RWPE2 (cell line): ENCODE results near the gene GAB2.

Experiments used
- ATAC-seq: fragments of 200-7000 bp; cut with Tn5 transposase; 3 replicates; pipeline ENCODE4 v1.9.1; 2021; ENCODE audit warnings: low read depth
- DNase-seq: peaks from one replicate; pipeline ENCODE4 v3.0.0-alpha.2; 2020; ENCODE audit warnings: low spot score
- H3K27ac ChIP-seq: fragments of 450-650 bp; 2 replicates; pipeline ENCODE4 v1.5.1; 2017; ENCODE audit warnings: mild to moderate bottlenecking; ENCODE audit not compliant: poor library complexity, severe bottlenecking
- H3K27me3 ChIP-seq: fragments of 250-450 bp; sonication (Bioruptor Pico); 2 replicates; pipeline ENCODE4 v1.5.1; 2021; ENCODE audit warnings: mild to moderate bottlenecking, moderate library complexity; ENCODE audit not compliant: insufficient read depth, poor library complexity, severe bottlenecking
- H3K36me3 ChIP-seq: fragments of 250-450 bp; sonication (Bioruptor Pico); 2 replicates; pipeline ENCODE4 v1.5.1; 2020; ENCODE audit warnings: low read depth, mild to moderate bottlenecking, moderate library complexity
- H3K4me1 ChIP-seq: fragments of 250-450 bp; sonication (Bioruptor Pico); 2 replicates; pipeline ENCODE4 v1.5.1; 2021; ENCODE audit warnings: mild to moderate bottlenecking, moderate library complexity; ENCODE audit not compliant: insufficient read depth, poor library complexity, severe bottlenecking
- H3K4me3 ChIP-seq: fragments of 250-450 bp; sonication (Bioruptor Pico); 2 replicates; pipeline ENCODE4 v1.5.1; 2021; ENCODE audit warnings: mild to moderate bottlenecking, moderate library complexity; ENCODE audit not compliant: severe bottlenecking
- H3K9me3 ChIP-seq: fragments of 250-450 bp; sonication (Bioruptor Pico); 2 replicates; pipeline ENCODE4 v1.5.1; 2021; ENCODE audit warnings: mild to moderate bottlenecking, moderate library complexity; ENCODE audit not compliant: severe bottlenecking
- TF ChIP-seq, protein P1 (sequence below): fragments of 450-650 bp; IDR thresholded peaks from one replicate; pipeline ENCODE4 v1.5.1; 2017; ENCODE audit warnings: mild to moderate bottlenecking, moderate library complexity; ENCODE audit not compliant: poor library complexity, severe bottlenecking

The GAB2 gene

DNA sequence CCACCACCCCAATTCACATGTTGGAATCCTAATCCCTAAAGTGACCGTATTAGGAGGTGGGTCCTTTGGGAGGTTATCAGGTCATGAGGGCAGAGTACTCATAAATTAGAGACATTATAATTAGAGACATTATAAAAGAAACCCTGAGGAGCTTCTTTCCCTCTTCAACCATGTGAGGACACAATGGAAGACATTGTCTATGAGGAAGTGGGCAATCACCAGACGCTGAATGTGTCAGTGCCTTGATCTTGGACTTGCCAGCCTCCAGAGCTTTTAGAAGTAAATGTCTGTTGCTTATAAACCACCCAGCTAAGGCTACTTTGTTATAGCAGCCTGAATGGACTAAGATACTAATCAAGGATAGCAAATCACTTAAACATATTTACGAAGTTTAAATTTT lies 14.8 kb downstream of the GAB2 start:
- TF ChIP-seq, protein P1, sequence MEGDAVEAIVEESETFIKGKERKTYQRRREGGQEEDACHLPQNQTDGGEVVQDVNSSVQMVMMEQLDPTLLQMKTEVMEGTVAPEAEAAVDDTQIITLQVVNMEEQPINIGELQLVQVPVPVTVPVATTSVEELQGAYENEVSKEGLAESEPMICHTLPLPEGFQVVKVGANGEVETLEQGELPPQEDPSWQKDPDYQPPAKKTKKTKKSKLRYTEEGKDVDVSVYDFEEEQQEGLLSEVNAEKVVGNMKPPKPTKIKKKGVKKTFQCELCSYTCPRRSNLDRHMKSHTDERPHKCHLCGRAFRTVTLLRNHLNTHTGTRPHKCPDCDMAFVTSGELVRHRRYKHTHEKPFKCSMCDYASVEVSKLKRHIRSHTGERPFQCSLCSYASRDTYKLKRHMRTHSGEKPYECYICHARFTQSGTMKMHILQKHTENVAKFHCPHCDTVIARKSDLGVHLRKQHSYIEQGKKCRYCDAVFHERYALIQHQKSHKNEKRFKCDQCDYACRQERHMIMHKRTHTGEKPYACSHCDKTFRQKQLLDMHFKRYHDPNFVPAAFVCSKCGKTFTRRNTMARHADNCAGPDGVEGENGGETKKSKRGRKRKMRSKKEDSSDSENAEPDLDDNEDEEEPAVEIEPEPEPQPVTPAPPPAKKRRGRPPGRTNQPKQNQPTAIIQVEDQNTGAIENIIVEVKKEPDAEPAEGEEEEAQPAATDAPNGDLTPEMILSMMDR, result no peak
- DNase-seq (no peak), ATAC-seq (no peak)
- Histone ChIP-seq H3K27ac (no peak overlapping the region), H3K4me3 (no peak overlapping the region), H3K27me3 (no peaks in the 10 kb centered on the region), H3K9me3 (no peaks in the 10 kb centered on the region), H3K4me1 (no peaks in the 10 kb centered on the region), H3K36me3 (no peaks in the 10 kb centered on the region)

DNA sequence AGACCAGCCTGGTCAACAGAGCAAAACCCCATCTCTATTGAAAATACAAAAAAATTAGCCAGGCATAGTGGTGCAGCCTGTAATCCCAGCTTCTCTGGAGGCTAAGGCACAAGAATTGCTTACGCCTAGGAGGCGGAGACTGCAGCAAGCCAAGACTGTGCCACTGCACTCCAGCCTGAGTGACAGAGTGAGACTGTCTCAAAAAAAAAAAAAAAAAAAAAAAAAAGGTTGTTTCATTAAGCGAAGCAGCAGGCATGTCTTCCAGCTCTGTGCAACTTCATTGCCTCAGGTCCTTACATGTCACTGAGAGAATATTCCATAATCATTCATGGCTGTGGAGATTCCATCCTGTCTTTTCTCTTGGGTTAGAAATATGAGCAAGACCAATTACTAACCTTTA lies 16.9 kb downstream of the GAB2 start:
- H3K27me3 ChIP-seq, result no peaks in the 10 kb centered on the region
- no peaks in the 10 kb centered on the region for H3K9me3 ChIP-seq
- TF ChIP-seq, protein P1, result no peak
- no peak overlapping the region for H3K4me3 ChIP-seq
- H3K36me3 ChIP-seq, result no peaks in the 10 kb centered on the region
- no peak for DNase-seq
- H3K4me1 ChIP-seq, result no peaks in the 10 kb centered on the region
- no peak for ATAC-seq
- no peak overlapping the region for H3K27ac ChIP-seq

DNA sequence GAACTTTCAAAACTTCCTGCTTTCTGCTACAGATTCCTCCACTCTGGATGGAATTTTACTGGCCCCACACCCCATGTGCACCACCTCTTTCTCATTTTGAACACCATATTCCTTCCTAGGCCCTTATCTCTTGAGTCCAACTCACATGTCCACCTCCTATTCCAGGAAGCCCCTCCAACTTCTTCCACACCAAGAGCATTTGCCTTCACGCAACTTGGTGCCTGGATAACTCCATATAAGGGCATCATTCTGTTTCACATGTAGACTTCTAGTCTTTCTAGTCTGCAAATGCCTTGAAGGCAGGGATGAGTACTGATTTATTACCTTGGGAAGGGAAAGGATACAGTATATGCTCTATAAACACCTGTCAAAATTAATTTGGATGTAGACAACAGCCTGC lies 17.5 kb downstream of the GAB2 start:
- ATAC-seq, result no peak
- H3K9me3 ChIP-seq, result no peaks in the 10 kb centered on the region
- no peak overlapping the region for H3K27ac ChIP-seq

DNA sequence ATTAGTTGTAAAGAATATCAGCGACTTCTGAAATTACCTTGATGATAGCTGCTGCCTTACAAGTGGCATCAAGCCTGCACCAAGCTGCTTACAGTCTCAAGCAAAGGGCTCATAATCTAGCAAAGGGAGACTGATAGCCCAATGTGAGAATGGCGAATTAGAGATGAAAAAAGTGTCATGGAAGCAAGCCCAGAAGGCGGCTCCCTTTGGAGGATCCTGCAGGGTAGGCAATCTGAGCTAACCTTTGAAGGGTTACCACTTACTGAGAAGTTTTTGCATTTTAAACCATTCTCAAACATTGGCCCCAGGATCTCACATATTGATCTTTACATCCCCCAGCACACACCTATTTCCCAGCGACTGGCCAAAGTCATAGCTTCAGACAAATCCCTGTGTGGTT lies 18.5 kb downstream of the GAB2 start:
- TF ChIP-seq, protein P1, result no peak
- Histone ChIP-seq H3K4me1 (no peaks in the 10 kb centered on the region), H3K27me3 (no peaks in the 10 kb centered on the region), H3K36me3 (no peaks in the 10 kb centered on the region), H3K4me3 (no peak overlapping the region), H3K9me3 (no peaks in the 10 kb centered on the region), H3K27ac (no peak overlapping the region)
- DNase-seq, result no peak
- ATAC-seq, result no peak

More for the DNA sequence above, 17.5 kb downstream of the GAB2 start:
- no peaks in the 10 kb centered on the region for H3K27me3 ChIP-seq
- no peak for DNase-seq
- no peaks in the 10 kb centered on the region for H3K36me3 ChIP-seq
- no peaks in the 10 kb centered on the region for H3K4me1 ChIP-seq
- no peak overlapping the region for H3K4me3 ChIP-seq
- TF ChIP-seq, protein P1, result no peak

DNA sequence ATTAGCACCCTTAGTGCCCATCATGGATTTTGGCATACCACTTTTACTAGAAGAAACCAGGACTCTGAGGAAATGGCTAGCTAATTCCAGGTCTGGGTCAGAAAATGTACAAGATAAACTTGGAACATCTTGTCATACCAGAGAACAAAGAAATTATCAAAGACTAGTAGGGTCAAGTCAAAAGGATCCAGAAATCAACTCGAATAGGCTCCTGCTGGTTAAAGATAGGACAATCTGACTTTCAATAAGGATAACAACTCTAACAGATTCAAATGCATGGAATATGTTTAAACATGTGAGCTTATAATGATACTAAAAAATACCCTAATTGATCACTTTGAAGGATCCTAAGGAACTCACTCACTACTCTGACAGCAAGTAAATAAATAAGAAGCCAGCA lies 18.9 kb downstream of the GAB2 start:
- Histone ChIP-seq H3K27me3 (no peaks in the 10 kb centered on the region), H3K4me3 (no peak overlapping the region), H3K4me1 (no peaks in the 10 kb centered on the region), H3K36me3 (no peaks in the 10 kb centered on the region), H3K27ac (no peak overlapping the region), H3K9me3 (no peaks in the 10 kb centered on the region)
- no peak for DNase-seq
- ATAC-seq, result no peak
- TF ChIP-seq, protein P1, result no peak
